ENCODE results near the gene MYCBP.
"Not testable (repeated sequence)": the region's sequence is repeated elsewhere in the genome, so short reads cannot be mapped to it uniquely, and the experiment has no call there.

DNA sequence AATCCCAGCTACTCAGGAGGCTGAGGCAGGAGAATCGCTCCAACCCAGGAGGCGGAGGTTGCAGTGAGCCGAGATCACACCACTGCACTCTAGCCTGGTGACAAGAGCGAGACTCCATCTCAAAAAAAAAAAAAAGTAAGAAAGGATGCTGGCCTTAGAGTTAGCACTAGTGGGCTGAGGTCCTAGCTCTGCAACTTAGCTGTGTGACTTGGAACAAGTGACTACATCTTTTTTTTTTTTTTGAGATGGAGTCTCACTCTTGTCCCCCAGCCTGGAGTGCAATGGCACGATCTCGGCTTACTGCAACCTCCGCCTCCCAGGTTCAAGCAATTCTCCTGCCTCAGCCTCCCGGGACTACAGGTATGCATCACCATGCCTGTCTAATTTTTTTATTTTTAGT, 41.8 kb upstream of the MYCBP start:
- TF ChIP-seq, protein P1, sequence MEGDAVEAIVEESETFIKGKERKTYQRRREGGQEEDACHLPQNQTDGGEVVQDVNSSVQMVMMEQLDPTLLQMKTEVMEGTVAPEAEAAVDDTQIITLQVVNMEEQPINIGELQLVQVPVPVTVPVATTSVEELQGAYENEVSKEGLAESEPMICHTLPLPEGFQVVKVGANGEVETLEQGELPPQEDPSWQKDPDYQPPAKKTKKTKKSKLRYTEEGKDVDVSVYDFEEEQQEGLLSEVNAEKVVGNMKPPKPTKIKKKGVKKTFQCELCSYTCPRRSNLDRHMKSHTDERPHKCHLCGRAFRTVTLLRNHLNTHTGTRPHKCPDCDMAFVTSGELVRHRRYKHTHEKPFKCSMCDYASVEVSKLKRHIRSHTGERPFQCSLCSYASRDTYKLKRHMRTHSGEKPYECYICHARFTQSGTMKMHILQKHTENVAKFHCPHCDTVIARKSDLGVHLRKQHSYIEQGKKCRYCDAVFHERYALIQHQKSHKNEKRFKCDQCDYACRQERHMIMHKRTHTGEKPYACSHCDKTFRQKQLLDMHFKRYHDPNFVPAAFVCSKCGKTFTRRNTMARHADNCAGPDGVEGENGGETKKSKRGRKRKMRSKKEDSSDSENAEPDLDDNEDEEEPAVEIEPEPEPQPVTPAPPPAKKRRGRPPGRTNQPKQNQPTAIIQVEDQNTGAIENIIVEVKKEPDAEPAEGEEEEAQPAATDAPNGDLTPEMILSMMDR (IDR thresholded peaks at IDR 0.05) = not testable (repeated sequence)
- TF ChIP-seq POLR2AphosphoS5, EP300 (IDR thresholded peaks at IDR 0.05): not testable (repeated sequence)

All from sigmoid colon (tissue), 4 donors.